GM12874 (cell line): Measurements from ENCODE around the gene CDC5L.

Experiments
- CTCF ChIP-seq: IDR thresholded peaks from 2 replicates; pipeline ENCODE4 v1.5.1; 2011; ENCODE audit warnings: low read depth, mild to moderate bottlenecking, control low read depth, low read length, moderate library complexity; ENCODE audit not compliant: insufficient read depth

The CDC5L gene

DNA sequence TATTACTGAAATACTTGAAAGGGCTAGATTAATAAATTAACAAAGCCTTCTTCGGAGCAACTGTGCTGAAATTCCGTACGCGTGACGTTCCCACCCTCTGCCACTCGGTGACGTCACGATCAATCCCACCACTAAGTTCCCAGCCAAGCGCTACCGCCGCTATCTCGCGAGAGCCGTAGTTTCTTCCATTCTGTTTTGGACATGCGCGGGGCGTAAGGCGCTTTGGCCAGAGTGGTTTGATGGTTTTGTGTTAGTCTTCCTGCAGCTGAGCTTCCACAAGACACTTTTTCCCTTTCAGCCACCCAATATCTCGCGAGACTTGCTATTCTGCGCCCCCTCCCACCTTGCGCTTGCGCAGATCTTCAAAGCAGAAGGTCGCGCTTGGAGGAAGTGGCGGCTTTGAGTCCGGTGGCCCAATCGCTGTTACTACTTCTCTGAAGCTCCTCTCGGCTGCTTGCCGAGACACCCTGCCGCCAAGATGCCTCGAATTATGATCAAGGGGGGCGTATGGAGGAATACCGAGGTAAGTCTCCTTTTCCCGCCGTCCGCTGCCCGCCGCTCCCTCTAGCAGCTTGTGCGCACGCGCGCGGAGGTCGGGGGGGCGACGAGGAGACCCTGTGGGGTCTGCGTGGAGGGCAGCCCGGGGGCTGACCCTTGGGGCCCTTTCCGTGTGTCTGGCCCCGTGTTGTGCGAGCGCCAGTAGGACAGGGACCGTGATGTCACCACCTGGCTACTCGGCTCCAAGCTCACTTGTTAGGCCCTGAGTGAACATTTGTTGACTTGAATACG, at the start of gene CDC5L:
TSS of gene CDC5L (plus strand) at position 361 of the 789 bp plus-strand sequence. CDS start at position 479, 118 bp downstream.
- TF ChIP-seq CTCF: no peak

GRCh38 chr6:44338228-44339122, 49.0 kb upstream of the CDC5L start:
- peak; percentile 66 for TF ChIP-seq CTCF

DNA sequence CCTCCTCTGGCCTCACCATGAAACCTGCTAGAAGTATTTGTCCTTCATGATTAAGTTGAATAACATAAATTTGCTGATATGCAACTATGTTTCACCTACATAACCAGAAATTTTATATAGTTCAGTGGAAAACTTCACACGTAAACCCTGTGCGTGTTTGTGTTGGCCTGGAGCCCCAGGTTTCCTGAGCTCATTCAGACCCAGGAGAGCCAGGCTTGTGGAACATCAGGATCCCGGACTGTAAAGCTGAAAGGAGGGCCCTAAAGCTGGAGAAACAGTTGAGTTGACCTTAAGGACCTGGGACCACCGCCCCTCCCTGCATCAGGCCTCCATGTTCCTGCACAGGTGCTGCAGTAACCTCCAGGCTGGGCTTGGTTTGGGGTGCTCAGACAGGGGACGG, 48.2 kb upstream of the CDC5L start:
- TF ChIP-seq CTCF: no peak

DNA sequence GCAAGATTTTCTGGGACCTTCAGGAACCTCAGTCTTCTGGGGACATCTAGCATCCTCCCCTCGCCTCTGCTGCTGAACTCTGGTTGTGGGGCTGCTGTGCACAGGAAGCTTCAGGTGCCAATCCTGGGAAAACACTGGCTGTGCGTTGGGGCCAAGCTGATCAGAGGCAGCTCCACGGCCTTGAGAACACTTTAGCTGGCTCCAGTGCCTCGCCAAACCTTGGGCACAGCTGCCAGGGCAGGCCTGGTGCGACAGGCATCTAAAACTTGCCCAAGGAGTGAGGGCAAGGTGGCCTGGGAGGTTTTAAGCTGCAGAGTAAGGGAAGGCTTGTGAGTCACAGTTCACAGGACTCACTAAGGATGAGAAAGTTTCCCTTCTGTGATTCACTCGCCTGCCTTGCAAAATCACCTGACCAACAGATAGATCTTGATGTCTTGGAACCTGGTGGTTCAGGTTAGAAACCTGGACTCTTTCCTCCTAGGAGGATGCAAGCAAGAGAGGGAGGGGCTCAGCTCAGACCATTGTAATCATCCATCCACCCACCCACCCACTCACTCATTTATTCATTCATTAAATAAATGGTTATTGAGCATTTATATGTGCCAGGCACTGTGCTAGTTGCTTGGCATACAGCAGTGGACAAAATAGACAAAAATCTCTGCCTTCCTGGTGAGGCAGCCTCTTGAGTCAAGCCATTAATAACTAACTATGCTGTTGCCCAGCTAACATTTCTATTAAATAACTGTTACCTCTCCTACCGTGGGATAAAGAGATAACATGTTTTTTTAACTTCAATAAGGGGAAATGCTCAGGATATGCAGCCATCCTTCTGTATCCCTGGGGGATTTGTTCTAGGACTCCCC, 47.5 kb upstream of the CDC5L start:
- TF ChIP-seq CTCF: no peak

GRCh38 chr6:44341095-44341890, 46.2 kb upstream of the CDC5L start:
- TF ChIP-seq CTCF: no peak

- no peak for TF ChIP-seq CTCF
Measured at GRCh38 chr6:44342052-44342451, 45.5 kb upstream of the CDC5L start.
